GM12873 (cell line): ENCODE data around the gene MGLL.

Experiments used
- TF ChIP-seq, protein P1 (sequence below): IDR thresholded peaks from 2 replicates; pipeline ENCODE4 v1.5.1; 2012; ENCODE audit warnings: low read depth, mild to moderate bottlenecking, moderate library complexity, low read length, control low read depth; ENCODE audit not compliant: insufficient read depth; ENCODE audit errors: missing control alignments

MGLL gene

DNA sequence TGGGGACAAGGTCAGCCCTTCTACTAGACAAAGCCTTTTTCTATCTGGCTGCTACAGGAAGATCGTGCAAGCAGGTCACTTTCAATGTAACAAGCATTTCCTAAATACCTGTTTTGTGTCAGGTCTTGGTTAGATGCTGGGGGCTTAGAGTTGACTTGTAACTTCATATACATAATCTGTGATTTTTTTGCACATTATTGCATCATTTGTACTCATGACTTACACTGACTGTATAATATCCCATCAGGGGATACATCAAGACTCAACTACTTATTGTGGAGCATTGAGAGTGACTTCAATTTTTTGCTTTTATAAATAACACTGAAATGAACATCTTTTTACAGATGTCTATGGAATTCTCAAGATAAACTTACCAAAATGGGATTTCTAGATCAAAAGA is 80.6 kb downstream of the MGLL start:
- TF ChIP-seq, protein P1, sequence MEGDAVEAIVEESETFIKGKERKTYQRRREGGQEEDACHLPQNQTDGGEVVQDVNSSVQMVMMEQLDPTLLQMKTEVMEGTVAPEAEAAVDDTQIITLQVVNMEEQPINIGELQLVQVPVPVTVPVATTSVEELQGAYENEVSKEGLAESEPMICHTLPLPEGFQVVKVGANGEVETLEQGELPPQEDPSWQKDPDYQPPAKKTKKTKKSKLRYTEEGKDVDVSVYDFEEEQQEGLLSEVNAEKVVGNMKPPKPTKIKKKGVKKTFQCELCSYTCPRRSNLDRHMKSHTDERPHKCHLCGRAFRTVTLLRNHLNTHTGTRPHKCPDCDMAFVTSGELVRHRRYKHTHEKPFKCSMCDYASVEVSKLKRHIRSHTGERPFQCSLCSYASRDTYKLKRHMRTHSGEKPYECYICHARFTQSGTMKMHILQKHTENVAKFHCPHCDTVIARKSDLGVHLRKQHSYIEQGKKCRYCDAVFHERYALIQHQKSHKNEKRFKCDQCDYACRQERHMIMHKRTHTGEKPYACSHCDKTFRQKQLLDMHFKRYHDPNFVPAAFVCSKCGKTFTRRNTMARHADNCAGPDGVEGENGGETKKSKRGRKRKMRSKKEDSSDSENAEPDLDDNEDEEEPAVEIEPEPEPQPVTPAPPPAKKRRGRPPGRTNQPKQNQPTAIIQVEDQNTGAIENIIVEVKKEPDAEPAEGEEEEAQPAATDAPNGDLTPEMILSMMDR, result no peak

DNA sequence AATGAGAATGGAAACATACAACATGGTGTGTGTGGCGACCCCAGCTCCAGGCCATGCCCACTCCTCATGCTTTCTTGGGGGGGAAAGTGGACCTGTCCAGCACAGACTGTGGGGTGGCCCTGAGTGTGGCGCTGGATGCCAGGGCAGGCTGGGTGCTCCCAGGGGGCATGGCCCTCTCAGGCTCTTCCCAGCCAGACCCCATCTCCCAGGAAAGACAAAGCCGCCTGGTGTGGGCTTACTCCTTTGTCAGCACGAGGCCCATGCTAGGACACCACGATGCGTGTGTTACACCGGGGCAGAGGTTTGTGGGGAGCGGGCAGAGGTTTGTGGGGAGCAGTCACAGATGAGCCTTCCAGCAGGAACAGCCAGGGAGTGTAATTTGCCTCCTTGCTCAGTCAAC is 81.1 kb downstream of the MGLL start:
- TF ChIP-seq, protein P1, result no peak

DNA sequence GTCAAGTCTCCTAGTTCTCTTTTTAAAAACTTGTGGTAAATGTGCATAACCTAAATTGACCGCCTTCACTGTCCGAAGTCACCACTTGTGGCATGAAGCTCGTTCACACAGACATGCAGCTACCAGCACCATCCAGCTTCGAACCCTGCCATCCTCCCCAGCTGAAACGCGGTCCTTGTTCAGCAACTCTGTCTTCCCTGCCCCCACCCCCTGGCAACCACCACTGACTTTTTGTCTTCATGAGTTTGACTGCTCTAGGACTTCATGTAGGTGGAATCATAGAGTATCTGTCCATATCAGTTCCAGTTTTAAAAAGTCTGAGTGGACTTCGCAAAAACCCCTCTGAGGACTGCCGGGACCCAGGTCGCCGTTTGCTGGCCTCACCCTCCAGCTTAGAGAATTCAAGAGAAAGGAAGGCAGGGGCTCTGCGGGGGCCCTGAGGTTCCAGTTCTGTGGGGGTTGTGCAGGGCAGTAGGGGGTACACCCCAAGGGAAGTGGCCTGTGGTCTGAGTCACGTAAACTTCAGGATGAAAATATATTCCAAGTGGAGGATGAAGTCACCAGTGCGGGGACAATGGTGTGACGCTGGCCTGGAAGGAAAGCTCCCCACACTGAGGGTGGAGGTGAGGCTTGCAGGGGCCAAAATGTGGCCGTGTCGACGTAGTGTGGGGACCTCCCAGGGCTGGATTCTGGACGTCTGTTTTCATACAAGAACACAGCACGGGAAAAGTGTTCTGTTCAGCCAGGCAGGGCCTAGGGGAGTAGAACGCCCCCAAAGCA is 82.0 kb downstream of the MGLL start:
- TF ChIP-seq, protein P1, result no peak

DNA sequence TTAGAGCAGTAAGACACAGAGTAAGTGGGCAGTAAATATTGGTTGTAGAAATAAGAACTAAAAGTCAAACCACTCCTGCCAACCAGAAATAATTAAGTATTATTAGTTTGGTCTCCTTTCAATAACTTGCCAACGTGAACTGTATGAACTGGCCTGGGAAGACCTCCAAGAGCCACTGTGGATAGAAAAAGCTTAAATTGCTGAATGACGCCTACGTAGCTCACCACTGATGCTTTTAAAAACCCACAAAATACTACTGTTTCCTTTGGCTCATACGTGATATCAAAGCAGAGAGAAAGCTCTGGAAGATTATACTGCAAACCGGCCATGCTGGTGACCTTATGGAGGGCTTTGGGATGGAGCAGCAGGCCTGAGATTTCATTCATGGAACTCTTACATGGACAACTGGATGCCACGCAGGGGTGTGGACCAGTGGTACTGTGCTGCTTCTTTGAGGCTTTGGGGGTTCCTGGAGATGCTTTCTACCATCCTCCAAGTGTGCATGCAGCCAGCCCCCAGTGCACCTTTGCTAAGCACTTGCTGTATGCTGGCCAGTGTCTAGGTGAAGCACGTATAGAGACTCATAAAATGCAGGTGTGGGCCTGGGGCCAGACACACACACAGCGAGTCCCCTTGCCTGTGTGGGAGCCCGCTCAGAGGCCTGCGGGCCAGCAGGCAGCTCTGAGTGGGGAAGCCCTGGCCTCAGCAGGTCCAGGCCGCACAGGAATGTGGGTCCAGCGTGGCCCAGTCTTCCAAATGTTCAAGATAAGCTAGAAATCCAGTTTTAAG is 82.8 kb downstream of the MGLL start:
- TF ChIP-seq, protein P1, result no peak

DNA sequence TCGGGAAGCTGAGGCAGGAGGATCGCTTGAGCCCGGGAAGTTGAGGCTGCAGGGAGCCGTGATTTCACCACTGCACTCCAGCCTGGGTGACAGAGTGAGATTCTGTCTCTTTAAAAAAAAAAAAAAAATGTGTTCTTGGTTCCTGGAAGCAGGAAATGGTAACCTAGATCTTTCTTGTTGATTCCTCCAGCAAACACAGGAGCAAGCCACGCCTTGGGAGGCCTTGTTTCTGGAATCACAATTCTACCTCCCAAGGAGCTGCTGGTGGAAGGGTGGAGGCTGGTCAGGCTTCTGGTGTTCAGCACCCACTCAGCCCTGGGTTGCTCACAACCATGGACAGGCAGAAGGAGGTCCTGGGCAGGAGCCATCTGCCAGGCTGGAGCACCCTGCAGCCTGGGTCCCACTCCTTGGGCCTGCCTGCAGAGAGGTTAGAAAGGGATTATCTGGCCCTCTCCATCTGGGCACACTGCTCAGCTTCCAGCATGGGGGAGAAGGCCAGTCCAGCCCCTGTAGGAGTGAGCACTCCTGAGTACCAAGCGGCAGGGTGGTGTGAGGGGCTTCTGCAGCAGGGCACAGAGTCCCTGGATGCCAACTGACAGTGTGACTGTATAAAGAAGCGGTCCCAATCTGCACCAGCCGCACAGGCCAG is 84.0 kb downstream of the MGLL start:
- TF ChIP-seq, protein P1, result no peak

DNA sequence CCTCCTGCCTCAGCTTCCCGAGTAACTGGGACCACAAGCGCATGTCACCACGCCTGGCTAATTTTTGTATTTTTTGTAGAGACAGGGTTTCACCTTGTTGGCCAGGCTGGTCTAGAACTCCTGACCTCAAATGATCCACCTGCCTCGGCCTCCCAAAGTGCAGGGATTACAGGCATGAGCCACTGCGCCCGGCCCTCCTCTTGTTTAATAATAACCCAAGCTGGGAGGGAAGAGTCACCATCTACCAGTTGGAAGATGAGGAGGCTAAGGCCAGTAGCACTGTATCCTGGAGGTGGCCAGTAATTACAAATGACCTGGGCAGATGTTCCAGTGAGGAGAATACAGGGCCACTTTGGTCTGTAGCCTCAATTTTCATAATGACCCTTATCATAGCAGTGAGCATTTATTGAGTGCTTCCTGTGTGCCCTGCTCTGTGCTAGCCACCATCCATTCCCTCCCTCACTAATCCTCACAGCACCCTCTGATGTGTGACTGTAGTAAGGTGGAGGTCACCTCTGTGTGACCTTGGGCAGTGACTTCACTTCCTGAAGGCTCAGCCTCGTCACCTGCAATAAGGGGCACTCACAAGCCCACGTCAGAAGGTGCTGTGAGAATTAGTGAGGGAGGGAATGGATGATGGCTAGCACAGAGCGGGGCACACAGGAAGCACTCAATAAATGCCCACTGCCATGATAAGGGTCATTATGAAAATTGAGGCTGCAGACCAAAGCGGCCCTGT is 85.3 kb downstream of the MGLL start:
- TF ChIP-seq, protein P1, result no peak
